Activated naive CD8-positive, alpha-beta T cell treated with anti-CD3 and anti-CD28 coated beads for 36 hours (primary cell): Measurements from ENCODE around the gene CCND3. TPM values are rescaled to one million over a fixed set of nuclear protein-coding genes. Genes with fewer than 3 reads are reported as not detected.

Source experiments
- DNase-seq: peaks from one replicate; pipeline ENCODE4 v3.0.0; 2021
- H3K27ac Mint-ChIP-seq: one replicate; pipeline ENCODE4 v1.8.0; 2022; ENCODE audit warnings: mild to moderate bottlenecking, moderate library complexity, mixed read lengths
- H3K27me3 Mint-ChIP-seq: one replicate; pipeline ENCODE4 v1.8.0; 2022; ENCODE audit warnings: mild to moderate bottlenecking, mixed read lengths
- H3K36me3 Mint-ChIP-seq: one replicate; pipeline ENCODE4 v1.8.0; 2021; ENCODE audit warnings: mild to moderate bottlenecking, mixed read lengths
- H3K4me1 Mint-ChIP-seq: one replicate; pipeline ENCODE4 v1.8.0; 2021; ENCODE audit warnings: mixed read lengths
- H3K4me3 Mint-ChIP-seq: one replicate; pipeline ENCODE4 v1.8.0; 2022; ENCODE audit warnings: mild to moderate bottlenecking, moderate library complexity, mixed read lengths
- H3K9me3 Mint-ChIP-seq: one replicate; pipeline ENCODE4 v1.8.0; 2022; ENCODE audit warnings: mixed read lengths
- total RNA-seq, 2 experiments: library from RNA; stranded (reverse); gene quantifications; one replicate each; pipeline ENCODE4 v1.2.3, GENCODE V29; 2021

The CCND3 gene
- total RNA-seq, 2 experiments from 2014 or later: 396 to 403 TPM

DNA sequence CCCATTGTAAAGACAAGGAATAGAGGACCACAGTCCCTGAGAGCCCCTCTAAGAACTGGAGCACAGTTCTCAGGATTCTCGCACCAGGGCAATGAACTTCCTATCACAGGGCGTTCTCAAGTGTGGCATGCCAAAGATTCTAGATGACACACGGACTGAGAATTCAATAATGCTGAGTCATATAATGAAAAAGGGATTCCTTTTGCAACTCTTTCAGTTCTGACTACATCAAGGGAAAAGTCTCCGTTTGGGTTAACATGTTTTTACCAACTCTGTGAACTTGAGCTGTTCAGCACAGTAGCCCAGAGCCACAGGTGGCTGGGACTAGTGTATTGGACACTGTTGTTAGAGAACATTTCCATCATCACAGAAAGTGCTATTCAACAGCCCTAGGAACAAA lies 24.1 kb downstream of the CCND3 start:
- Mint-ChIP-seq H3K4me3 (no peak overlapping the region), H3K4me1 (peaks cover 24% of the 10 kb centered on the region), H3K9me3 (no peaks in the 10 kb centered on the region)

DNA sequence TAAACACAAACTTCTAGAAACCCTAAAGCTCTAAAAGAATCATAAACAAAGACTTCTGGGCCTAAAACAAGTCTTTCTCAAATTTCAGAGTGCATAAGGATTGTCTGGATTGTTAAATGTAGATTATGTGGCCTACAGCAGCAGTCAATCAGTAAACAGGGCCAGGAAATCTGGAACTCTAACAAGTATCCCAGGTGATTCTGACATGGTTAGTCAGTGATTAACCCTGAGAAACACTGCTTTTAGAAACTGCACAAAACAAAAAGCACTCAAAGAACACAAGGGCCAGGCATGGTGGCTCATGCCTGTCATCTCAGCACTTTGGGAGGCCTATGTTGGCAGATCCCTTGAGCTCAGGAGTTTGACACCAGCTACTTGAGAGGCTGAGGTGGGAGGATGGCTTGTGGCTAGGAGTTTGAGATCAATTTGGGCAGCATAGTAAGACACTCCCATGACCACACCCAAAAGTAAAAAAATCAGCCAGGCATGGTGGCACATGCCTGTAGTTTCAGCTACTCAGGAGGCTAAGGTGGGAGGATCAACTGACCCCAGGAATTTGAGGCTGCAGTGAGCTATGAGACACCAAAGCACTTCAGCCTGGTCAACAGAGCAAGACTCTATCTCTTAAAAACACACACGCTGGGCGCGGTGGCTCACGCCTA lies 26.6 kb downstream of the CCND3 start:
- Mint-ChIP-seq H3K27ac (no peak overlapping the region), H3K27me3 (no peaks in the 10 kb centered on the region), H3K4me1 (peaks cover 18% of the 10 kb centered on the region), H3K9me3 (no peaks in the 10 kb centered on the region), H3K4me3 (no peak overlapping the region), H3K36me3 (peaks cover 3% of the 10 kb centered on the region)
- no peak for DNase-seq

More for the DNA sequence above, 24.1 kb downstream of the CCND3 start:
- H3K27me3 Mint-ChIP-seq: no peaks in the 10 kb centered on the region
- DNase-seq: no peak
- H3K27ac Mint-ChIP-seq: peak overlapping the region; percentile 62
- H3K36me3 Mint-ChIP-seq: peaks cover 9% of the 10 kb centered on the region

DNA sequence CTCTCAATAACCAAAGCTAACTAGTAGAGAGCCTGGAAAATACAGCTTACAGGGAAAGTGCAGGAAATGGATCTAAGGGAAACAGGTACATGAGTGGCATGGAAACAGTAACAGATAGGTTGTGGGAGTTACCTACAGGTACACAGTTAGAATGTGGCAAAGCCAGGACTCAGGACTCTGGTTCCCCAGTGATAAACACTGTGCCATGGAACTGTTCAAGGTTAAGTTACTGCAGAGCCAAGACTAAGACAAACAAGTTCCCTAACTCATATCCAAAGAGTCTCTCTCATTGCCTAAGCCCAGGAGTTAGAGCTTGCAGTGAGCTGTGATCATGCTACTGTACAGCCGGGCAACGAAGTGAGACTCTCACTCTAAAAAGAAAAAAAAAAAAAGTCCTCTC lies 27.3 kb downstream of the CCND3 start:
- H3K36me3 Mint-ChIP-seq: peaks cover 3% of the 10 kb centered on the region
- H3K4me1 Mint-ChIP-seq: peaks cover 16% of the 10 kb centered on the region
- no peak for DNase-seq
- no peaks in the 10 kb centered on the region for H3K9me3 Mint-ChIP-seq
- no peaks in the 10 kb centered on the region for H3K27me3 Mint-ChIP-seq
- H3K27ac Mint-ChIP-seq: no peak overlapping the region
- no peak overlapping the region for H3K4me3 Mint-ChIP-seq

DNA sequence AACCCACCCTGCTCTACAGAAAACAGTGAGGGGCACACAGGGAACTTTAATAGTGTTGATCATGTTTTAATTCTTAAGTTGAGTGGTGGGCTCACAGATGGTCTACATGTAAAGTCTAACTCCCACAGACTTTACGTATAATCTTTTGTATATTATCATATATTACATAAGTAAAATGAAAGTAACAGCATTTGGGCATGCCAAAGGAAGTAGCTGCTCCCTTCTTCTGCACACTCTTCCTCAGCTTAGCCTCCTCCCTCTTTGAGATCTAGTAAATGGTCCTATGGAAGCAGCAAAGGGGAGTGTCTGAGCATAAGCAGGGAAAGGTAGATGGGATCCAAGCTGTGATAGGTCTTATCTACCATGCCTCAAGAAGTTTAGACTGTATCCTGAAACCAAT lies 31.9 kb downstream of the CCND3 start:
- Mint-ChIP-seq H3K9me3 (no peaks in the 10 kb centered on the region), H3K4me3 (no peak overlapping the region), H3K27me3 (no peaks in the 10 kb centered on the region), H3K36me3 (peaks cover 4% of the 10 kb centered on the region), H3K27ac (no peak overlapping the region), H3K4me1 (peaks cover 7% of the 10 kb centered on the region)
- no peak for DNase-seq

DNA sequence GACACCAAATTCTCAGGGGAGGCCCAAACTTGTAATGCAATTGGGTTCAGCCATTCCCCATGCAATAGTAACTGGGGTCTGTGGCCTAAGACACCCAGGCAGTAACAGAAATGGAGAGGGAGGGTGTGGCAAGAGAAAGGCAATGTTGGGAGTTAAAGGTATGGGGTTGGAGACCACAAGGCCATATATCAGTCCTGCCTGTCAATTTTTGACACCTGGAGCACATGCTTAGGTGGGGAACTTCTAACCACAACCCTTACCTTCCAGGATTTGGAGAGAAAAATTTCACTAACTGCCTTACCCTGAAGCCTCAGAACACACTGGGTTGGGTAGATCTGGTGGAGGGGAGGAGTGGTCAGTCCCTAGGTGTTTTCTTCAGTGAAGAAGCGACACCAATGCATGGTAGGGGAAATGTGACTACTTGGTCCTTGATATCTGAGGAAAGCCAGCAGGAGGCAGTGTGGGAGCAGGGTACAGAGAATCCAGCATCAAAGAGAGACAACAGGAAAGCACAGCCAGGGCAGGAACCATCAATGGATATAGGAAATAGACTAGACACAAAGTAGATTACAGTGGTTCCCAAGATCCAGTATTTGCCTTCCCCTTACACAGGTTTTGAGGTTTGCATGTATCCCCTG lies 39.6 kb downstream of the CCND3 start:
- Mint-ChIP-seq H3K36me3 (peaks cover 1% of the 10 kb centered on the region), H3K27ac (no peak overlapping the region), H3K4me1 (peaks cover 9% of the 10 kb centered on the region), H3K27me3 (no peaks in the 10 kb centered on the region), H3K4me3 (no peak overlapping the region), H3K9me3 (no peaks in the 10 kb centered on the region)
- peak; percentile 44 for DNase-seq

DNA sequence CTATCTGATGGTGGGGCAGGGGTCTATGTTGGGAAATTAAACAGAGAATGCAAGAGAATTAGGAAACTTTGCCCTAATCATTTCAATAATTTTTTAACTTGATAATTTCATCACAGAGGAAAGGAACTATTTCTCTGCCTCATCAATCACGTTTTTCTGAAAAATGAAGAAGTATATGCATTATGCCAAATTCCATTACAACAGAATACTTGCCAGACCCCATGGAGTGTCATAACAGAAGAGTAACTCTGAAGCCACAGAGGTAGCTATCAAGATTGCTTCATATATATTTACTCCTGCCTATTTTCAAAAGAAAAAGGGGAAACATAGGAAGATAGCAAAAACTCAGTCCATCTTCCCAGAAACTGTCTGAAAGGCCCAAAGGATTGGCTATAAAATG lies 40.7 kb downstream of the CCND3 start:
- no peaks in the 10 kb centered on the region for H3K9me3 Mint-ChIP-seq
- H3K4me3 Mint-ChIP-seq: no peak overlapping the region
- H3K27ac Mint-ChIP-seq: no peak overlapping the region
- H3K27me3 Mint-ChIP-seq: no peaks in the 10 kb centered on the region
- peaks cover 16% of the 10 kb centered on the region for H3K4me1 Mint-ChIP-seq
- H3K36me3 Mint-ChIP-seq: no peaks in the 10 kb centered on the region
- no peak for DNase-seq

DNA sequence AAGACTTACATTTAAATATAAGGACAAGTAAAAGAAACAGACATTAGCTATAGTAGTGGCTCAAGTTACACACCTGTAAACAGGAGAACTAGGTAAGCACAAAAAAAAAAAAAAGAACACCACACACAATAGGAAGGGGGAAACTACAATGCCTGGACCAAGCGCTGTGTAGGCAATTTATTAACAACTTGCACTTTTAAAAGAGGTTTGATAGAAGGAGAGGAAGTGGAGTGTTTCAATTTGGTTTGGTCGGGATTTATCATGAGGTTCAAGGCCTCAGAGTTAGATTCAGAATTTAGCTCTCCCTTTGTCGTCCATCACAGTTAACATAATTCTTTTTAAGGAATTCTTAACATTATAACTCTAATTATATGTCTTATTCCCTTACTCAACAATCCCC lies 45.3 kb downstream of the CCND3 start:
- DNase-seq: no peak
- Mint-ChIP-seq H3K4me3 (peak overlapping the region; percentile 86), H3K9me3 (no peaks in the 10 kb centered on the region), H3K27ac (peak overlapping the region; percentile 89), H3K36me3 (no peaks in the 10 kb centered on the region), H3K27me3 (no peaks in the 10 kb centered on the region), H3K4me1 (peaks cover 8% of the 10 kb centered on the region)

DNA sequence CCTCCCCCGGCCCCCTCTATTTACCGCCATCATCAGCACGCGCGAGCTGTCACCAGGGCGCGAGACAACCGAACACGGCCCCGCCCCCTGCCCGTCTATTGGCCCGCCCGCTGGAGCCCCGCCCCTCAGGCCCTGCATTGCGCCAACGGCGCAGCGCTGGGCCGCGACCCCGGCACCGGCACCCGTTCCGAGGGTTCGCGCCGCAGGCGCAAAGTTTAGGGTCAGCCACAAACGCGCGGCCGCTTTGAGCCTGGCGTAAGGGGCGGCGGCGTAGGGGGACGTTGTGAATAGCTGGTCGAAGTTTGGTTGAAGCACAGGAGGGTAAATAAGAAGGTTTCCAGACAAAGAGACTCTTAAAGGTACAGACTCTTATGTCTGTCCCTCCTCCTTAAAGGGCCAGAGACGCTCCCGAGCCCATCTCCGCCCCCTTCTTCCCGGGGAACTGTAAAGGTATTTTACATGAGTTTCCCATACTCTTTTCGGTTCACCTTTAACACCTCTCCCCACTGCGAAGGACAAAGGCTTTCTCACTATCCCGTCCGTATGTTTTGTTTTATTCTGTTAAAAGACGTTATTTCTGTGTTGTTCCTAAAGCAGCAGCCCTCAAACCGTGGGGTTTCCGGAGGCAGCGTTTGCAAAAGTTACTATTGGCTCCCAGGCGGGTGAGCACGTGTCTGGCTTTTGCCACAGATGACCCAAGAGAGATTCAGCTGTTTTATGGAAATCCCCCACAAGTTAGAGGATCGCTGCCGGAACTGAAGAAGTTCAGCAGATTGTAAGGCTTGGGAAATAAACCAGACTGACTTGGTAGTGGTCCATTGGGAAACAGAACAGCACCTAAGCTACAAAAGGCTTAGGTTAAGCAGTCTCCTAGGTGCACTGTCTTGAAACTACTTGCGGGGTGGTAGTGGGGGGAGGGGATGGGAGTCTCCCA lies 46.0 kb downstream of the CCND3 start, which contains the start of gene USP49:
USP49 (minus strand) TSS at position 76 of the 934 bp plus-strand sequence. CDS start 88,392 bp downstream, outside the sequence.
- DNase-seq: peak; percentile 92
- H3K27ac Mint-ChIP-seq: peak within 1 kb of the TSS; percentile 89
- H3K36me3 Mint-ChIP-seq: no peaks in the 10 kb centered on the region
- H3K4me3 Mint-ChIP-seq: peak within 1 kb of the TSS; percentile 86
- no peaks in the 10 kb centered on the region for H3K27me3 Mint-ChIP-seq
- H3K4me1 Mint-ChIP-seq: peaks cover 8% of the 10 kb centered on the region
- H3K9me3 Mint-ChIP-seq: no peaks in the 10 kb centered on the region

DNA sequence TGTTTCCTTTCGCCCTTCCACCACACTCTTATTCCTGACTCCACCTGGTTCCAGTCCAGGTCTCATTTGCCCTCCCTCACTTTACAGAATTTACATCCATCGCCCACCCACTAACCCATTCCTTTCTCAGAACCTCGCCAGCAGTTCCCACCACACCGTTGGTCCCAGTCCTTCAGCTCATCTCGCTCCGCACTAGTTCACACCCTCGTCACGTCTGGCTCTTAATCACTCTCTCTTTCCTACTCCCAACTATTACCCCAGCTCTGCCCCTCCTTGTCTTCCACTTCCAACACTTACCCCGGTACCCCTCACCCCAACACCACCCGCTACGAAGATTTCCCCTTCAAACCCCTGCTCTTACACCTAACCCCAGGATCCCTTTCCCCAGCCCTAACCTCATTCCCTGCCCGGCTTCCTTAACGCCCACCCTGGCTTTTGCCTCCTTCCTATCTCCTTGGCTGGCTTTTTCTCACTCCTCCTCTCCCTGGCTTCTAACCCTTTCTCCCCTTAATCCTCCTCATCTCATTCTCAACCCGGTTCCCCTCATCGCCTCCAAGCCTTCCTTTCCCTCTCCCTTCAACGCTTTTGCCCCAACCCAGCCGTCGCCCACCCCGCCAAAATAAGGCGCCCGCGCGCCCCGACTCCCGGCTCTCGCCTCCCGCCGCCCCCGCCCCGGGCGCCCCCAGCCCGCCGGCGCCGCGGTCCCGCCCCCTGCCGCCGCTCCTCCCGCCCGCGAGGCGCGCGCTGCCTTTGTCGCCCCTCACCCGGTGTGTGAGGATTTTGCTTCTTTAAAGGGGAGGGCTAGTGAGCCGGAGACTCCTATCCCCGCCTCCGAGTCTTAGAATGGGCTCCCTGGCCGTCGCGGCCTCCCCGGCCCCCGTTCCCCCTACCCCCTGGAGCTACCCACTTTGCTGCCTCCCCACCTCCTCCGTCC lies 47.0 kb downstream of the CCND3 start:
- Mint-ChIP-seq H3K27ac (peak overlapping the region; percentile 89), H3K4me3 (peak overlapping the region; percentile 86), H3K4me1 (peaks cover 8% of the 10 kb centered on the region), H3K27me3 (no peaks in the 10 kb centered on the region), H3K9me3 (no peaks in the 10 kb centered on the region), H3K36me3 (no peaks in the 10 kb centered on the region)
- DNase-seq: peak; percentile 55

DNA sequence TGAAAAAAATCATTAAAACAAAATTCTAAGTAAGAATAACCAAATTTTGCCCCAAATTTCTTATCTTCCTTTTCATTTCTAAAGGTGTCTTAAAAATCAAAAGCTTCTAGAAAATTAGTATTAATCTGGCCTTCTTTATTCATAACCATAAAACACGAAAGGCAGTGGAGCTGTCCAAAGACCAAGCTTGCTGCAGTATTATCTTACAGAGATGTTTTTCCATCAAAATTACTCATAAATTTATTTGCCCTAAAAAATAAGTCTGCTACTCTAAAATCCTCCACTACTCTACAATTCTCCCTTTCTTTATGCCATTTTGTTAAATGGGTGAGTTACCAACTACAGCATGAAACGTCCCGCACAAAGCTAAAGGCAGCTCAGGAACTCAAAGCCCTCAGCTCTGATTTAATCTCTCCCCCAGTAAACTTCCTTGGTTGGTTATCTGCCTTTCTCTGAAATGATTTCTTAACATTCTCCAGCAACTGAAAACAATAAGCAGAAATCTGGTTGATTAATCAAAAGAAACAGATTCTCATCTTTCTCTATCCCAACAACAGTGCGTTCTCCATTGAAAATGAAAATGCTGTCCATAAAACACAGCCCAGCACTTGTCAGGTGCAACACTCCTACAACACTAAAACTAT lies 48.6 kb downstream of the CCND3 start:
- Mint-ChIP-seq H3K9me3 (no peaks in the 10 kb centered on the region), H3K27me3 (no peaks in the 10 kb centered on the region), H3K36me3 (no peaks in the 10 kb centered on the region), H3K4me3 (no peak overlapping the region), H3K27ac (no peak overlapping the region), H3K4me1 (peaks cover 8% of the 10 kb centered on the region)
- DNase-seq: no peak

DNA sequence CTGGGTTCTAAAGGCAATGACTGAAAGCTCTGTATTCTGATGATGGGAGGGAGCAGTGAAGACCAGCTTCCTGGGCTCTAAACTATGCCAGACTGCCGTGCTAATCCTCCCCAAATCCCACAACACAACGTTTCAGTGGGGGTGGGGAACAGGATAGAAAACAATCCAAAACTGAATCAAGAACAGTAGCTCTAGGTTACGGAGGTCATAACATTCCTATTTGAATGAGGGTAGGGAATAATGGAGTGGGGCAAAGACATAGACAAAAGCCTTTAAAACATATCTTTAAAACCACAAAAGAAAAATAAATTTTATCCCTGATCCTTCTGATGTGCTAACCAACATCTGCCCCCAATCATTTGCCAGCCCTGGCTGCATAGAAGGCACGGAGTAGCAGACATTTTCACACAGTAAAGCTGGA lies 54.3 kb downstream of the CCND3 start:
- Mint-ChIP-seq H3K36me3 (no peaks in the 10 kb centered on the region), H3K27me3 (no peaks in the 10 kb centered on the region), H3K9me3 (no peaks in the 10 kb centered on the region), H3K4me3 (no peak overlapping the region), H3K27ac (no peak overlapping the region), H3K4me1 (no peaks in the 10 kb centered on the region)
- DNase-seq: no peak

DNA sequence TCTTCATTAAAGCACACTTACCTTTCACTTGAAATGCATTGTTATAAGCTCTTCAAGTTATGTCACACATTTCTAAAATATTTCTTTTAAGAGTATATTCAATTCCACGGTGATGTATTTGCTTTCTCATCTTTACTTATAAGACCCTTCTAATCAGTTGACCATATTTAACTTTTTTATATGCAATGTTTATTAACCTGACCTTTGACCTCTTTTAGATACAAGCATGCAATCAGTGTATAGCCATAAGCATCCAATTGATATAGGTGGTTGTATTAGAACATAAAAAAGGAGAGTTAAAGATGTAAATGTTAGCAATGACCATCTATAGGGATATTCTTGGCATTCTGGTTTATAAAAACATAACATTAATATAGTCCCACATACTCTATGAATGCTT lies 55.7 kb downstream of the CCND3 start:
- no peak overlapping the region for H3K27ac Mint-ChIP-seq
- no peaks in the 10 kb centered on the region for H3K4me1 Mint-ChIP-seq
- no peak for DNase-seq
- H3K9me3 Mint-ChIP-seq: no peaks in the 10 kb centered on the region
- H3K36me3 Mint-ChIP-seq: no peaks in the 10 kb centered on the region
- no peaks in the 10 kb centered on the region for H3K27me3 Mint-ChIP-seq
- no peak overlapping the region for H3K4me3 Mint-ChIP-seq

DNA sequence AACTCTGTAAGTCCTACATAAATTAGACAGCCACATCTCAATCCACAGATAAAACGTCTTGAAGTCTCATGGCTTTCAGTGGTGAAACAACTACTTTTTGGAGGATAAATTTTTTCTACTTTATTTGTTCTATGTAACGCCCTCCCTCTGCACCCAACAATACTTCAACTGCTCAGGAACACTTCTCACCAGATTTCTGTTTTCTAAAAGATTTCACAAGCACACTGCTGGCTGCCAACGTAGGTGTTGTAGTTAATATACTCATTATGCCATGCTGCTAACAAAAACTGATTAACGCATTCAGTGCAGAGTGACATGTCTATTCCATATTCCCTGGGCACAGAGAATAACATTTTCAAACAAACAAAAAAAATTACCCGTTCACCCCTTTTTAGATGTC lies 56.7 kb downstream of the CCND3 start:
- Mint-ChIP-seq H3K36me3 (no peaks in the 10 kb centered on the region), H3K4me1 (no peaks in the 10 kb centered on the region), H3K9me3 (no peaks in the 10 kb centered on the region), H3K27ac (no peak overlapping the region), H3K27me3 (no peaks in the 10 kb centered on the region), H3K4me3 (no peak overlapping the region)
- no peak for DNase-seq
